Uterus (tissue), 4 donors: ENCODE results near the gene BDH1. TPM values are rescaled to one million over a fixed set of nuclear protein-coding genes. Genes with fewer than 3 reads are reported as not detected.

Experiments used
- DNase-seq, 2 donors: peaks; one replicate each; pipeline ENCODE4 v3.0.0-alpha.2; 2019 to 2020
- H3K27ac ChIP-seq, 2 donors: fragments of 200-600 bp; sonication (generic); 1 replicate in 1 of 2; 2 replicates in 1 of 2; pipeline ENCODE4 v1.5.1; 2016 to 2018
- H3K27me3 ChIP-seq, 2 donors: fragments of 200-600 bp; sonication (generic); one replicate each; pipeline ENCODE4 v1.5.1; 2018 to 2019; ENCODE audit warnings: control low read depth in 1 of 2
- H3K36me3 ChIP-seq, 2 donors: fragments of 200-600 bp; sonication (generic); one replicate each; pipeline ENCODE4 v1.5.1; 2019; ENCODE audit warnings: control low read depth in 1 of 2
- H3K4me1 ChIP-seq, 2 donors: fragments of 200-600 bp; sonication (generic); one replicate each; pipeline ENCODE4 v1.5.1; 2018 to 2019; ENCODE audit warnings: control low read depth in 1 of 2
- H3K4me3 ChIP-seq, 2 donors: fragments of 200-600 bp; sonication (generic); 1 replicate in 1 of 2; 2 replicates in 1 of 2; pipeline ENCODE4 v1.5.1; 2018 to 2019; ENCODE audit warnings: mild to moderate bottlenecking in 1 of 2
- H3K9me3 ChIP-seq, 2 donors: fragments of 200-600 bp; sonication (generic); one replicate each; pipeline ENCODE4 v1.5.1; 2019; ENCODE audit warnings: control low read depth in 1 of 2
- POLR2A ChIP-seq, 2 donors: fragments of 450-650 bp; IDR thresholded peaks; one replicate each; pipeline ENCODE4 v1.6.1; 2016; ENCODE audit warnings: antibody characterized with exemption in 2 of 2, mild to moderate bottlenecking in 1 of 2, moderate library complexity in 1 of 2
- intact Hi-C: fragments of 100-400 bp; cut with DNase I; formaldehyde crosslinking; loops from one replicate; pipeline ENCODE4 v1.15.1; 2023; ENCODE audit warnings: low total_unique reads
- total RNA-seq, 4 donors: library from RNA; depleted of rRNA in 3 of 4; stranded (reverse); fragments of >200 nt in 3 of 4; gene quantifications; one replicate each; pipeline versions ENCODE4 v1.1.0 to v1.2.4, GENCODE V29; 2014 to 2023
- TF ChIP-seq, protein P1 (sequence below), 4 experiments: fragments of 200-600 bp in 2 of 4; fragments of 450-650 bp in 2 of 4; sonication (generic) in 2 of 4; IDR thresholded peaks; one replicate each; pipeline ENCODE4 v1.5.1; 2016 to 2019; ENCODE audit warnings: antibody characterized with exemption in 4 of 4, mild to moderate bottlenecking in 2 of 4, moderate library complexity in 1 of 4
- donor health status: DM: yes; HTN: yes; CAD: no.

BDH1 gene
- total RNA-seq, 4 donors from 2014 or later = 4.4 to 23.1 (median 8.6) TPM

DNA sequence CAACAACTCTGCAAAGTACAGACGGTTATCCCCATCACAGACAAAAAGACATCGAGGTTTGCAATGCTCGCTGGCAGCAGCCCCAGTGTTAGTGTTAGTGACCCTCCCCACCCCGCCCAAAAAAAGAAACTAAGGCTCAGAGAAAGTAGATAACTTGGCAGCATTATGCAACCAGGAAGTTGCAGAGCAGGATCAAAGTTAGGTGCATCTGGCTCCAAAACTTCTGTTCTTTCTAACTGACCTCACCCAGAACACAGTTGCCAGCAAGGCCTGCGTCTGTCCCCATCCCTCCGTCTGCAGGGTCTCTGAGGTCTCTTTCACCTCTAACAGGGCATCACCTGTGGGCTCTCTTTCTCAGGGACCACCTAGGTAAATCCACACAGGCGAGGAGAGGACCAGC lies 51.5 kb downstream of the BDH1 start:
- Histone ChIP-seq H3K27me3 (no peaks in the 10 kb centered on the region), H3K27ac (no peak overlapping the region), H3K36me3 (no peaks in the 10 kb centered on the region), H3K4me3 (no peak overlapping the region), H3K9me3 (no peaks in the 10 kb centered on the region), H3K4me1 (no peaks in the 10 kb centered on the region)
- TF ChIP-seq, protein P1, sequence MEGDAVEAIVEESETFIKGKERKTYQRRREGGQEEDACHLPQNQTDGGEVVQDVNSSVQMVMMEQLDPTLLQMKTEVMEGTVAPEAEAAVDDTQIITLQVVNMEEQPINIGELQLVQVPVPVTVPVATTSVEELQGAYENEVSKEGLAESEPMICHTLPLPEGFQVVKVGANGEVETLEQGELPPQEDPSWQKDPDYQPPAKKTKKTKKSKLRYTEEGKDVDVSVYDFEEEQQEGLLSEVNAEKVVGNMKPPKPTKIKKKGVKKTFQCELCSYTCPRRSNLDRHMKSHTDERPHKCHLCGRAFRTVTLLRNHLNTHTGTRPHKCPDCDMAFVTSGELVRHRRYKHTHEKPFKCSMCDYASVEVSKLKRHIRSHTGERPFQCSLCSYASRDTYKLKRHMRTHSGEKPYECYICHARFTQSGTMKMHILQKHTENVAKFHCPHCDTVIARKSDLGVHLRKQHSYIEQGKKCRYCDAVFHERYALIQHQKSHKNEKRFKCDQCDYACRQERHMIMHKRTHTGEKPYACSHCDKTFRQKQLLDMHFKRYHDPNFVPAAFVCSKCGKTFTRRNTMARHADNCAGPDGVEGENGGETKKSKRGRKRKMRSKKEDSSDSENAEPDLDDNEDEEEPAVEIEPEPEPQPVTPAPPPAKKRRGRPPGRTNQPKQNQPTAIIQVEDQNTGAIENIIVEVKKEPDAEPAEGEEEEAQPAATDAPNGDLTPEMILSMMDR (IDR thresholded peaks at IDR 0.05) = no peak
- TF ChIP-seq POLR2A (IDR thresholded peaks at IDR 0.05) = no peak
- DNase-seq = no peak
- intact Hi-C loops = no loop called here

DNA sequence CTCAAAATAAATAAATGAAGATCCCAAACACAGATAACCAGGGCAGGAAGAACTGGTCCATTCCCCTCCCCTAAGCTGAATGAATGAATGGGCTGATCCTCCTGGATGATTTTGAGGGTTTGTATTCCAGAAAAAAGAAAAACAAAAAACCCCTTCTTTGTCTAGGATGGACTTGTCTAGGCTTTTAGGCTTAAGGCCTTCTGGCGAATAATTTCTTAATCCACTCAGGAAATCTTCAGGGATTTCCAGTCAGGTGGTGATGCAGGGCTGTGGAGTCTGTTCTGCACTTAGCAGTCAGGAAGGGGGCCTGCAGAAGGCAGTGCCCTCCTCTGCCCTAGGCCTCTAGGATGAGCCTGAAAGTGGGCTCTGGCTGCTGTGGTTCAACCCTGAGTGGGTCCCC lies 52.1 kb downstream of the BDH1 start:
- H3K36me3 ChIP-seq = no peaks in the 10 kb centered on the region
- no peak overlapping the region for H3K4me3 ChIP-seq
- no peak overlapping the region for H3K27ac ChIP-seq
- H3K9me3 ChIP-seq = no peaks in the 10 kb centered on the region
- DNase-seq = no peak
- no peak for TF ChIP-seq POLR2A (IDR thresholded peaks at IDR 0.05)
- TF ChIP-seq, protein P1 (IDR thresholded peaks at IDR 0.05) = no peak
- H3K27me3 ChIP-seq = no peaks in the 10 kb centered on the region
- intact Hi-C loops = no loop called here
- H3K4me1 ChIP-seq = no peaks in the 10 kb centered on the region

DNA sequence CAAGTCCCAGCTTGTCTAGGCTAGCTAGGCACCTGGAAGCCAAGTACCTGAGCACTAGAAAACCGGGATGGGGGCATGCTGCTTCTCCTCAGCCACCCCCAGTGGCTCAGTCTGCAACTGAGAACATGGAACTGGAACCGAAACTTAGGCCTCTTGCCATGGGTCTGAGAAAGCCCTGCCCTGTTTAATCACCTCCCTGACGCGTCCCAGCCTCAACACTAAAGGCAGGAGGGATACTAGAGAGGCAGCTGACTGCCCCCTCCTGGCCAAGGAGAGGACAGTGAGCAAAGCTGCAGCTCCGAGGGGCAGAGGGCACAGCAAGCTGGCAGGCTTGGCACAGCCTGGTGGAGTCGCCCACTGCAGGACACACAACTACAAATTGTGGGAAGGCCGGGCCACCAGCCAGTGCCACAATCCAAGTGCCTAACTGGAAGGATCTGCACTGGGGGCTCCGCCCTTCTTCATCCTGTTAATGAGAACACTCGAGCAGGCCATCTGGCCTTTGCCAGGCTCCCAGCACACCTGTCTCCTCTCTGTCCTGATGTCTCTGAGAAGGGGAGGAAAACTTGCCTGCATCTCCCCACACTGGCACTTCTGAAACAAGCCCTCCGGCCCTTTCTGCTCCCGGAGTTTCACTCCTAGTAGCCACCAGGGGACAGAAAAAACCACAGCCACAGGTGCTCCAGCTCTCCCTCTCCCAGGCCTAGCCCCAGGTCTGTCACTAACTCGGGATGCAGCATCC lies 53.7 kb downstream of the BDH1 start:
- DNase-seq = no peak
- intact Hi-C loops = no loop called here
- Histone ChIP-seq H3K36me3 (no peaks in the 10 kb centered on the region), H3K27me3 (no peaks in the 10 kb centered on the region), H3K4me1 (no peaks in the 10 kb centered on the region), H3K4me3 (no peak overlapping the region), H3K27ac (no peak overlapping the region), H3K9me3 (no peaks in the 10 kb centered on the region)
- TF ChIP-seq POLR2A (IDR thresholded peaks at IDR 0.05) = no peak
- TF ChIP-seq, protein P1 (IDR thresholded peaks at IDR 0.05) = no peak

DNA sequence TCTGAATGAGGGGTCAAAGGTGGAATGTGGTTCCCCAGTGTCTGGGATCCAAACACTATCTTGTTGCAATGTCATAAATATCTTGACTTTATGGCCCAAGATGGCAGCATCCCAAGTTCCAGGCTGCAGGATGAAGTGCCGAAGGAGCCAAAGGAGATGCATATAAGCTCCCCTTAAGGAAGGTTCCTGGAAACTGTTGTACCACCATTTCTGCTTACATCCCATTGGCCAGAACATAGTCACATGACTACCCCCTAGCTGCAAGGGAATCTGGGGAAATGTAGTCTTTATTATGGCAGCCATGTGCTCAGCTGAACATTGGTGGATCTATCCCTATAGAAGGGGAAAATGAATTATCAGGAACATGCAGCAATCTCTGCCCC lies 54.3 kb downstream of the BDH1 start:
- Histone ChIP-seq H3K36me3 (no peaks in the 10 kb centered on the region), H3K4me3 (no peak overlapping the region), H3K27me3 (no peaks in the 10 kb centered on the region), H3K27ac (no peak overlapping the region), H3K4me1 (no peaks in the 10 kb centered on the region), H3K9me3 (no peaks in the 10 kb centered on the region)
- DNase-seq = no peak
- intact Hi-C loops = no loop called here
- no peak for TF ChIP-seq POLR2A (IDR thresholded peaks at IDR 0.05)
- TF ChIP-seq, protein P1 (IDR thresholded peaks at IDR 0.05) = no peak

DNA sequence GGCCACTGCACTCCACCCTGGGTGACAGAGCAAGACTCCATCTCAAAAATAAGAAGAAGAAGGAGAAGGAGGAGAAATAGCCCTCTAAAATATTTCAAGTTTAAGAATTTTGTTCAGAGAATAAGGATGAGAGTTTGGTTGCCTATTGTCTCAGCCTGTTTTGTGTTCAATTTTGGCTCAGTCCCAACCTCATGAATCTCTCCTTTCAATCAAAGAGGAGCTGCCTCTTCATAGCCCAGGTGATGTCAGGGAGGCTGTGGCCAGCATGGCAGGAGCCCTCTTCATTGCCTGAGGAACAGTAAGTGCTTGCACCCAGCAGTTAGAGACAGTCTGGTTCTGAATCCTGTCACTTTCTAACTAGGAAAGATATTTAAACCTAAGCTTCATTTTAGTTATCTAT lies 55.0 kb downstream of the BDH1 start:
- no peaks in the 10 kb centered on the region for H3K36me3 ChIP-seq
- TF ChIP-seq, protein P1 (IDR thresholded peaks at IDR 0.05) = no peak
- no peak for TF ChIP-seq POLR2A (IDR thresholded peaks at IDR 0.05)
- no peaks in the 10 kb centered on the region for H3K4me1 ChIP-seq
- no peak for DNase-seq
- no peak overlapping the region for H3K27ac ChIP-seq
- no peak overlapping the region for H3K4me3 ChIP-seq
- no peaks in the 10 kb centered on the region for H3K9me3 ChIP-seq
- H3K27me3 ChIP-seq = no peaks in the 10 kb centered on the region
- intact Hi-C loops = no loop called here
